Stimulated activated memory B cell treated with anti-CD40 and anti-IgM and Interleukin-4, amounts not matched to agents 10 μg/mL and 1 μg/mL and 100 μg/mL, for 72 hours (primary cell): ENCODE data around the gene FKBP11.

Source experiments
- ATAC-seq: fragments of 150-1000 bp; cut with Tn5 transposase; 2 replicates; pipeline ENCODE4 v1.10.0; 2021
- H3K27ac Mint-ChIP-seq: one replicate; pipeline ENCODE4 v1.8.0; 2022; ENCODE audit warnings: mild to moderate bottlenecking, mixed read lengths
- H3K27me3 Mint-ChIP-seq: one replicate; pipeline ENCODE4 v1.8.0; 2022; ENCODE audit warnings: mixed read lengths
- H3K36me3 Mint-ChIP-seq: one replicate; pipeline ENCODE4 v1.8.0; 2022; ENCODE audit warnings: mixed read lengths
- H3K4me1 Mint-ChIP-seq: one replicate; pipeline ENCODE4 v1.8.0; 2022; ENCODE audit warnings: mixed read lengths
- H3K4me3 Mint-ChIP-seq: one replicate; pipeline ENCODE4 v1.8.0; 2022; ENCODE audit warnings: mild to moderate bottlenecking, moderate library complexity, mixed read lengths
- H3K9me3 Mint-ChIP-seq: one replicate; pipeline ENCODE4 v1.8.0; 2022; ENCODE audit warnings: mixed read lengths

FKBP11 gene

DNA sequence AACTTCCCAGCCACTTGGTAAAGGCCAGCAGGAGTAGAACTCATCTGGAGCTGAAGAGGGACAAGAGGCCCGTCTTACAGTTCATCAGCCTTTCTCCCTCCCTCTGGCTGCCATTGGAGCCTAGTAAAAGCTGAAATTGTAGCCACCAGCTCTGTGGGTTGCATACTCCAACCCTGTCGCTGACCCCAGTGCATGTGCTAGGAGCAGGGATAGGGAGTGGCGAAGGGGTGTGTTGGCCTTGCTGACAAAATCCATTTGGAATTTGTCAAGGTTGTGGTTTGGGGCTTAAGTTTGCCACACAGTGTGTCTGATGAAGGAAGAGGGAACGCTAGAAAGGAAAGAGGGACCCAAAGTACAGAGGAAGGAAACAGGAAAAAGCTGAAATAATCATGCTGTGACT, 36.0 kb upstream of the FKBP11 start:
- no peaks in the 10 kb centered on the region for H3K36me3 Mint-ChIP-seq
- H3K4me1 Mint-ChIP-seq, result peaks cover 31% of the 10 kb centered on the region
- no peak for ATAC-seq
- H3K27me3 Mint-ChIP-seq, result peaks cover 8% of the 10 kb centered on the region
- H3K4me3 Mint-ChIP-seq, result no peak overlapping the region
- no peaks in the 10 kb centered on the region for H3K9me3 Mint-ChIP-seq
- H3K27ac Mint-ChIP-seq, result no peak overlapping the region

DNA sequence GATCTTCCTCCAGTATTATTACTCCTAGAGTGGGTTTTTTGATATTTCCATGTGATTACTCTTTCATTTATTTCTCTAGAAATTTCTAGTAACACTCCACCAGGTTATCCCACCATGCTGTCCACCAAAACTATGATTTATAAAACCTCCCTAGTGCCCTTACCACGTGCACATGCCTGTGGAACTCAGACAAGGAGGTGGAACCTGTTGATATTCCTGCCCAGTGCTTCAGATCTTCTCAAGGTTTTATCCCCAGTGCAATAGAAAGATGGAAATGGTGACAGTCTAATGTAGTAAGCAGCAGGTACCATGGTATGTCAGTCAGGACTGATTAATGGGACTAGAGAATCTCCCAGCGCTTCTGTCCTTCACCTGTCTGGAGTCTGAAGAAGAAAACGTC, 35.5 kb upstream of the FKBP11 start:
- no peaks in the 10 kb centered on the region for H3K36me3 Mint-ChIP-seq
- peaks cover 32% of the 10 kb centered on the region for H3K4me1 Mint-ChIP-seq
- no peak for ATAC-seq
- no peak overlapping the region for H3K27ac Mint-ChIP-seq
- no peaks in the 10 kb centered on the region for H3K9me3 Mint-ChIP-seq
- peaks cover 8% of the 10 kb centered on the region for H3K27me3 Mint-ChIP-seq
- H3K4me3 Mint-ChIP-seq, result no peak overlapping the region

DNA sequence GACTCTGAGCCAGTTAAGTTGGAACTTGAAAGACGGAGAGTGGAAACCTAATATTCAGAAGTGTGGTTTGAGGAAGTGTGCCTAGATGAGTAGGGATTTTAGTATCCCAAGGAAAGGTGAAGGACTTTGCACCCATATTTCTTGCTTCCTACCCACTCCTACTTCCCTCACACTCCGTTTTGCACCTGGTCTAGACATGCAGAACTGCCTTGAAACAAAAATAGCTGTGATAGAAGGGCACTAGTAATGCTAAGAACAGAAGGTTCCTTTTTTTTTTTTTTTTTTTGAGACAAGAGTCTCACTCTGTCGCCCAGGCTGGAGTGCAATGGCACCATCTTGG, 32.7 kb upstream of the FKBP11 start:
- peak overlapping the region; percentile 89 for H3K27ac Mint-ChIP-seq
- peaks cover 47% of the 10 kb centered on the region for H3K4me1 Mint-ChIP-seq

DNA sequence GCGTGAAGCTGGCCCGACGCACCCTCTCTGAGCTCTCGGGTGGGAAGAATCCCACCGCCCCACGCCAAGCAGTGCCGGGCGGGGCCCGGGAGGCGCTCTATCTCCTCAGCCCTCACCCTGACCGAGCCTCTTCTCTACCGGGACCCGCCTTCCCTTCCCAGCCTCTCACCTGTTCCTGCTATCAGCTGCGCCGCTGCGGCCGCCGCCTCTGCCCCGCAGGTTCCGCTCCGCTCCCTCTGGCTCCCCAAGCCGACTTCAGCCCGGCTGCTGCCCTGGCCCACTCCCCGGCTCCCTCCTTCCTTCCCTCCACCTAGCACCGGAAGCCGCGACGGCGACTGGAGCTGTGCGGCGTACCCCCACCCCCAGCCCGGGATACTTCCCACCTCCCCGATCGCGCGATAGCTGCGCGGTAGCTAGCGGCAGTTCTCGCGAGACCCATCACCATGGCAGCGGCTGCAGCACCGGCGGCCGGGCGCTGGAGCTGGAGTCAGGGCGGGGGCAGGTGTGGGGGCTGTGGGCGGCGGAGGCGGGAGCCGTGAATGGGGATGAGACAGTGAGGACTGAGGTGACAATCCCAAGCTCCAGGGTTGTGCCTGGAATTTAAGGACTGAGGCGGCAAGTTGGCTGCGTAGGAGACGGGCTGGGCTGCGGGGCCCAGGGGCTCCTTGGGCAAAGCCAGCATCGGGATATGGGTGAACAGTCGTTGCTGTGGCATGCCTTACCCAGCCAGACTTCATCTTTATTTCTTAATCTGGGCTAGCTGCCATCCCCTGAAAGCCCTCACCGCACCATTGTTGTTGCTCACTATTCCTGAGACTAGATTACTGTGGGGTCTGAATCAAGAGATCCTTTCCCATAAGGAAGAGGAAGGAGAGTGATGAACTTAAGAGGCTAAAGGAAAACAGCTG, 32.1 kb upstream of the FKBP11 start, which contains the start of gene ARF3:
TSS of gene ARF3 (minus strand) at position 347 of the 908 bp plus-strand sequence. CDS start 16,392 bp downstream, outside the sequence.
- Mint-ChIP-seq H3K9me3 (no peaks in the 10 kb centered on the region), H3K27ac (peak within 1 kb of the TSS; percentile 89)

More for the DNA sequence above, 32.7 kb upstream of the FKBP11 start:
- H3K36me3 Mint-ChIP-seq, result peaks cover 9% of the 10 kb centered on the region
- peak overlapping the region; percentile 97 for H3K4me3 Mint-ChIP-seq
- H3K9me3 Mint-ChIP-seq, result no peaks in the 10 kb centered on the region
- ATAC-seq, result no peak
- peaks cover 8% of the 10 kb centered on the region for H3K27me3 Mint-ChIP-seq

DNA sequence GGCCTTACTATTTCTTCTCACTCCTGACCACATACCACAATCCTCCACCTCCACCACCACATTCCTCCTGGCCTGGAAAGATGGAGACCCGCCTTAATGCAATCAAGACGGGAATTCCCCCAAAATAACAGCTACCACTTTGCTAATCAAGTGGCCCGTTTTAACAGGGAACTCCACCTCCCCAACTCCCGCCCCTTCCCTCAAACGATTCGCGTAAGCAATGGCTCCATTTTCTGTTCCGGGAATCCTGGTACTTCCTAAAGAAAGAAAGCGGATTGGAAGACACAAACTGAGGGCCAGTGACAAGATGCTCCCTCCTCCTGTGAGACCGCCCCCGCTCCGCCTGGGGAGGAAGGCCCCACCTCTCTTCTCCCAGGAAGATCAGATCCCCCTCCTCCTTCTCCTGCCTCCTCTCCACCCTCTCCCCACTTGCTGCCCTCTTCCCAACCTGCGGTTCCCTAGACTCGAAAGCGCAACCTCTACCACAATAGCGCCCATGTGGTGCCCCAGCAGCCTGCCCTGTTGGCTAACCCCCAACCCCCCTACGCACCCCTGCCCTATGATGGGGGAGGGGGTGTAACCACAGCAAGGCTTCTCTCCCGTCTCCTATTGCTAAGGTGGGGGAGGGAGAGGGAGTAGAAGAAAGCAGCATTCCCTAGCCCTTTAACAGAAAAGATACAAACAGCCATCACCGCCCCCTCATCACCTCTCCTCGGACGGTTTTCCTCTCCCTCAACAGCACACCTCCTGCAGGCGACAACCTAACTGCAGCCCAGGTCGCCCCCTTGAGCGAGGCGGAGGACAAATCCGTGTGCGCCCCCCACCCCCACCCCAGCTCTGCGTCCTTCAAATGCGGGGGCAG, 31.2 kb upstream of the FKBP11 start:
- Mint-ChIP-seq H3K4me3 (peak overlapping the region; percentile 97), H3K4me1 (peaks cover 56% of the 10 kb centered on the region), H3K9me3 (no peaks in the 10 kb centered on the region), H3K36me3 (peaks cover 17% of the 10 kb centered on the region), H3K27ac (peak overlapping the region; percentile 89), H3K27me3 (peaks cover 8% of the 10 kb centered on the region)
- ATAC-seq, result peak; percentile 47

More for the DNA sequence above, 32.1 kb upstream of the FKBP11 start, which contains the start of gene ARF3:
- peak within 1 kb of the TSS; percentile 97 for H3K4me3 Mint-ChIP-seq
- peaks cover 15% of the 10 kb centered on the region for H3K36me3 Mint-ChIP-seq
- peaks cover 8% of the 10 kb centered on the region for H3K27me3 Mint-ChIP-seq
- H3K4me1 Mint-ChIP-seq, result peaks cover 53% of the 10 kb centered on the region
- peak; percentile 97 for ATAC-seq

DNA sequence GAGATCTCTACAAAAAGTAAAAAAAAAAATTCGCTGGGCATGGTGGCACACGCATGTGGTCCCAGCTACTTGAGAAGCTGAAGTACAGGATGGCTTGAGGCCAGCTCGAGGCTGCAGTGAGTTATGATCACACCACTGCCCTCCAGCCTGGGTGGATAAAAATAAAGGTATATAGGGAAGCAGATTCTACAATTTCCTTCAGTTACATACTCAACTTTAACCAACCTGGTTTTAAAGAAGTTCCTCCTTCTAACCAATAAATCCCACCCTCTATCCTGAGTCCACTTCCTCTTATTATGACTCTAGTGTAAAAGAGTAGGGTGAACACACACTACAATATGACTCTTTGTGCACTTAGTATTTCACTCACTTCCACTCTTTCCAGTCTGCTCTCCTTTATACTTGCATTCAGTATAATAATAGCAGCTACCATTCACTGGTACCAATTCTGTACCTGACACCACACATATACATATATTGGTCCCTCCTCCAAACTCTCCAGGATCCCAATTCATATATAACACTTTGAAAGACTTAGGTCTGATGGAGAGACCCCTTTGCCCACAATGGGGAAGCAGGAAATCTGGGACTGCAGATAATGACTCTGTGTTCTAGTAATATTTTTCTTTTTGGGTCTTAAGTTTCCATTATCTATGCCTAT, 29.7 kb upstream of the FKBP11 start:
- H3K27ac Mint-ChIP-seq, result no peak overlapping the region

DNA sequence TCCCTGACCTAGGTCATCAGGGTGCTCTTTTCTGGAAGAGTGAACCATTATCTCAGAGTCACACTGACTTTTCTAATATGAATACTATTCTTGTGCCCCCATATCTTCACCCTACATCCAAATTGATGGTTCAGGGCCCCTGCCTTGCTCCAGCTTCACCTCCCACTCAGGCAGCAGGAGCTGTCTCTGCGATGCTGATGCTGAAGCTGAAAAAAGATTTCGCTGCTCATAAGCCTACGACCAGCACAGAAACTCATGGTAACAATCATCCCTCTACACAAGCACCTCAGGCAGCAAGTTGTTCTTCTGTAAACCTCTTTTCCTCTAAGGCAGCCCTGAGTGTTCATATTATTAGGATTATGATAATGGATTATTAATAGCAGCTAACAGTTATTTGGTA, 28.8 kb upstream of the FKBP11 start:
- Mint-ChIP-seq H3K4me3 (no peak overlapping the region), H3K9me3 (no peaks in the 10 kb centered on the region), H3K4me1 (peaks cover 62% of the 10 kb centered on the region)

More for the DNA sequence above, 29.7 kb upstream of the FKBP11 start:
- peaks cover 22% of the 10 kb centered on the region for H3K36me3 Mint-ChIP-seq
- no peaks in the 10 kb centered on the region for H3K27me3 Mint-ChIP-seq
- no peak overlapping the region for H3K4me3 Mint-ChIP-seq
- H3K9me3 Mint-ChIP-seq, result no peaks in the 10 kb centered on the region
- H3K4me1 Mint-ChIP-seq, result peaks cover 62% of the 10 kb centered on the region
- no peak for ATAC-seq

DNA sequence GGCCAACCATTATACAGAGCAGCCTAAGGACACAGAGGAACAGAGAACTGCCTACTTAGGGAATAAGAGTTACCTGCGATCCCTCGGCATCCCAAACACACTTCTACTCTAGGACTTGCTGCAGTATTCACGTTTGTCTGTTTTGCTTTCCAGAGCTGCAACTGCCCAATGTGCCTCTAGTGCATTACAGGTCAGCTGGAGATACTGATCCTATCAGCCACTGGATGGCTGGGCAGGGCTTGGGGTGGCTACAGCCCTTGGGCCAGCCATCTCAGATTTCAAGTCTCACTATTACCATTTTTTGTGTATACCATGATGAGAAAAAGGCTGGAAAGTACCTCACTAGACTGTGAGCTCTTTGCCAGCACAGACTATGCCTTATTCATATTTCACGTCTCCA, 27.4 kb upstream of the FKBP11 start:
- no peak for ATAC-seq
- peaks cover 36% of the 10 kb centered on the region for H3K36me3 Mint-ChIP-seq
- no peak overlapping the region for H3K27ac Mint-ChIP-seq
- H3K27me3 Mint-ChIP-seq, result no peaks in the 10 kb centered on the region
- H3K4me1 Mint-ChIP-seq, result peaks cover 64% of the 10 kb centered on the region
- no peak overlapping the region for H3K4me3 Mint-ChIP-seq
- no peaks in the 10 kb centered on the region for H3K9me3 Mint-ChIP-seq

More for the DNA sequence above, 28.8 kb upstream of the FKBP11 start:
- ATAC-seq, result no peak
- Mint-ChIP-seq H3K27ac (no peak overlapping the region), H3K27me3 (no peaks in the 10 kb centered on the region), H3K36me3 (peaks cover 28% of the 10 kb centered on the region)

DNA sequence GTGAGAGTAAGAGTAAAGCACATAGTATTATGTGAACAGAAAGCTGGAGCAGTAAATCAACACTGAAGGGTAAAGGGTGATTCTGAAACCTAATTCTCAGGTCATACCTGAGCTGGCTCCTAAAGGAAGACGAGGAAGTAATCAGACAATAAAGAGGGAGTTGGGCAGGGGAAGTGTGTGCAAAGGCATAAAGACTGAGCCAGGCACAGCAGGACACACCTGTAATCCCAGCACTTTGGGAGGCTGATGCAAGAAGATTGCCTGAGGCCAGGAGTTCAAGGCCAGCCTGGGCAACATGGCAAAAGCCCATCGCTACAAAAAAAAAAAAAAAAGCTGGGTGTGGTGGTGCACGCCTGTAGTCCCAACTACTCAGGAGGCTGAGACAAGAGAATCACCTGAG, 22.4 kb upstream of the FKBP11 start:
- peaks cover 26% of the 10 kb centered on the region for H3K4me1 Mint-ChIP-seq
- peaks cover 40% of the 10 kb centered on the region for H3K36me3 Mint-ChIP-seq
- H3K27ac Mint-ChIP-seq, result no peak overlapping the region
- ATAC-seq, result no peak
- H3K4me3 Mint-ChIP-seq, result no peak overlapping the region
- H3K9me3 Mint-ChIP-seq, result no peaks in the 10 kb centered on the region
- no peaks in the 10 kb centered on the region for H3K27me3 Mint-ChIP-seq

DNA sequence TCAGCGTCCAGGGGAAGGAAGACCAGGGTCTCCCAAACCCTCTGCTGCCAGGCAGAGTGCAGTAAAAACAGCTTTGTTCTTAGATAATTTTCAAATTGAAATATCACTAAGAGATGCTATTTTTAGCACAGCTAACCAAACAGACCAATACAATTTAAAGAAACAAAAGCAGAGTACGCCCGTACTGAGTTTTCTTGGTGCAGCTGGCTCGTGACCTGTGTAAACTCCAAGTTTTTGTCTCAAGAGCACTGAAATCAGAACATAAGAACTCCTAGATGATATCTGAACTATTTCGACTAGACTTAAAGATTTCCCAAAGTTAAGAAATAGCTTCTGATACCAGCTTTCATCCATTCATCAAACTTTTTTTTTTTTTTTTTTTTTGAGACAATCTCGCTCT, 21.7 kb upstream of the FKBP11 start:
- H3K27ac Mint-ChIP-seq, result no peak overlapping the region
- H3K36me3 Mint-ChIP-seq, result peaks cover 43% of the 10 kb centered on the region
- H3K27me3 Mint-ChIP-seq, result no peaks in the 10 kb centered on the region
- H3K4me3 Mint-ChIP-seq, result no peak overlapping the region
- H3K4me1 Mint-ChIP-seq, result peaks cover 26% of the 10 kb centered on the region
- H3K9me3 Mint-ChIP-seq, result no peaks in the 10 kb centered on the region
- no peak for ATAC-seq

DNA sequence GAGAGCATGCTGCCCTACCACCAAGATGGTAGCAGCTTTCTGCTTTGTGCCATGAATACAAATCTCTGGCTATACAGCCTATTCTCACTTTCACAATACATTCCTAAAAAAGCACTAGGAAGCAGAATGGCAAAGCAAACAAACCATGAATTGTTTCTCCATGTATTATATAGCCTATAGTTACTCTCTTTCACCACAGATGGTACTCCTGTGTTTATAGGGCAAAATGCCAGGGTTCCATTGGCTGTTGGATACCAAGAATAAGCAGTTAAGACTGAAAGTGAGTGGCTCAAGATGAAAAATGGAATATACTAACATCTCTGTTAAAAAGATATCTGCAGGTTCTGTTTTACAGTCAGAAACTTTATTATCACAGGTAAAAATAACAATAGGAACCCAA, 20.9 kb upstream of the FKBP11 start:
- H3K4me3 Mint-ChIP-seq, result no peak overlapping the region
- no peak overlapping the region for H3K27ac Mint-ChIP-seq
- H3K36me3 Mint-ChIP-seq, result peaks cover 43% of the 10 kb centered on the region
- H3K9me3 Mint-ChIP-seq, result no peaks in the 10 kb centered on the region
- H3K4me1 Mint-ChIP-seq, result peaks cover 30% of the 10 kb centered on the region
- no peak for ATAC-seq
- H3K27me3 Mint-ChIP-seq, result no peaks in the 10 kb centered on the region

DNA sequence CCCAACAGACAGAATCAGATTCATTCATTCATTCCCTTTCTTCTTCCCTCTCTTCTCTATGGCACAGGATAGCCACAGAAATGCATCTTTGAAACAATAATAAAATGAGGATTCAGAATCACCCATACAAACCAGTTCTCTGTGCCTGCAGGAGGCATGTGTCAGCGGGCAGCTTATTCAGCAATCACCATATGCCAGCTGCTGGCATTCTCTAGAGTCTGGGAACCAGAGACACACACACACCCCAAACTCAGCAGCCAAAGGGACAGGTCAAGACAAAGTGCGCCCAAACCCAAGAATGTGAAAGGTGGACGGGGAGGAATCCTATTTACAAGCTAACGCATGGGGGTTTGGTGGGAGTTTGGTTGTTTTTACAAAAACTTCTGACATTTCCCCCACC, 17.9 kb upstream of the FKBP11 start:
- no peak for ATAC-seq
- H3K27me3 Mint-ChIP-seq, result no peaks in the 10 kb centered on the region
- no peak overlapping the region for H3K27ac Mint-ChIP-seq
- H3K9me3 Mint-ChIP-seq, result no peaks in the 10 kb centered on the region
- no peak overlapping the region for H3K4me3 Mint-ChIP-seq
- peaks cover 45% of the 10 kb centered on the region for H3K4me1 Mint-ChIP-seq
- H3K36me3 Mint-ChIP-seq, result peaks cover 40% of the 10 kb centered on the region

DNA sequence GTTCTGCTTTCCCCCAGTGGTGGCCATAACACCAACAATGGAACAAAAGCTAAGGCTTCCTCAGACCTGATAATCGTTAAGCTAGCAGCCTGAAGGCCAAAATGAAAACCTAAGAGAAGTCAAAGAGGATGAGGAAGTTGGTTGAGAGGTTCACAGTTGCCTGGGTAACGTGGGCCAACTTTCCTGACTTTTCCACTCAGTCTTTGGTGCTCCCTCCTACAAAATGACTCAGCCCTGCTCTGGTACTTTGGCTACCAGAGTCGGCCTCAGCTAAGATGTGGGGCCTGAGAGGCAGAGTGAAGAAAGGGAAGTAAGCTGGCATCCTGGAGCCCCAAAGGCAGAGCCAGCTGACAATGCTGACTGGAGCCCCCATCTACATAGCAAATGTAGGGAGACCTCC, 14.9 kb upstream of the FKBP11 start:
- Mint-ChIP-seq H3K4me3 (no peak overlapping the region), H3K4me1 (peaks cover 51% of the 10 kb centered on the region), H3K9me3 (no peaks in the 10 kb centered on the region), H3K27ac (peak overlapping the region; percentile 6), H3K27me3 (no peaks in the 10 kb centered on the region), H3K36me3 (peaks cover 43% of the 10 kb centered on the region)
- ATAC-seq, result peak; percentile 31

DNA sequence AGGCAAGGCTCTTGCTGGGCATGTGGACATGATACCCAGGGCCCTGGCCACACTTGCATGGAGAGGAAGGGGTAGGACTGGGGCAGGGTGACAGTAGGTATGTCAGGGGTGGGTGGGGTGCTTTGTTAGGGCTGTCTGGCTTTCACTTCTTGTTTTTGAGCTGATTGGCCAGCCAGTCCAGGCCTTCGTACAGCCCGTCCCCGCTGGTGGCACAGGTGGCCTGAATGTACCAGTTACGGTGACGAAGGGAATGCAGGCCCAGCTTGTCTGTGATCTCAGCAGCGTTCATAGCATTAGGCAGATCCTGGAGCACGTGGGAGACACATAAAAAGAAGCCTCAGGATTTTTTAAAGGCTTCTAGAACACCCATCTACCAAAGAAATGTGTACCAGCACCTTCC, 13.5 kb upstream of the FKBP11 start:
- no peaks in the 10 kb centered on the region for H3K9me3 Mint-ChIP-seq
- H3K27ac Mint-ChIP-seq, result peak overlapping the region; percentile 9
- H3K4me3 Mint-ChIP-seq, result no peak overlapping the region
- peaks cover 53% of the 10 kb centered on the region for H3K36me3 Mint-ChIP-seq
- peaks cover 51% of the 10 kb centered on the region for H3K4me1 Mint-ChIP-seq
- peak; percentile 91 for ATAC-seq
- H3K27me3 Mint-ChIP-seq, result no peaks in the 10 kb centered on the region

DNA sequence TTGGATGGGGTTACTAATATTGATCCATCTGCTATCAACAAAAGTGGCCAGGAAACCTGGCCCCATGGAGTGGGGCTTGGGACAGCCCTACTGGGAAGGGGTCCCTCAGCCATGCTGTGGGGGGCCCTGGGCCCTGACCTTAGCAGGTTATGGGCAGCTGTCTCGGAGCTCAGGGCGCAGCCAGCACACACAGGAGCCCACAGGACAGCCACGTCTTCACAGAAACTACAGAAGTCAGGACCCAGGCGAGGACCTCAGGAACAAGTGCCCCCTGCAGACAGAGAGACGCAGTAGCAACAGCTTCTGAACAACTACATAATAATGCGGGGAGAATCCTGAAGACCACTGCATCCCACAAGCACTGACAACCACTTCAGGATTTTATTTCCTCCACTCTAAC, 11.9 kb upstream of the FKBP11 start:
- Mint-ChIP-seq H3K27me3 (no peaks in the 10 kb centered on the region), H3K9me3 (no peaks in the 10 kb centered on the region), H3K4me3 (no peak overlapping the region), H3K27ac (no peak overlapping the region), H3K36me3 (peaks cover 55% of the 10 kb centered on the region), H3K4me1 (peaks cover 46% of the 10 kb centered on the region)
- no peak for ATAC-seq
